ENCODE measurements around the gene CRIP2.

Gene CRIP2

GRCh38 chr14:105474483-105475268 lies at the start of gene CRIP2:
TSS of gene CRIP2 (plus strand) at chr14:105474821. CDS start at chr14:105474863, 42 bp downstream.
- Histone ChIP-seq H3K27me3 (ENCODE audit: insufficient read depth, low read length) (no peaks in the 10 kb centered on the region), H3K4me1 (ENCODE audit: insufficient read depth, low read length) (peaks cover 58% of the 10 kb centered on the region), H3K4me3 (ENCODE audit: low read length) (peak within 1 kb of the TSS; percentile 63), H2AFZ (ENCODE audit: low read depth, low read length) (peak within 1 kb of the TSS; percentile 72), H3K9me3 (ENCODE audit: low read length) (no peaks in the 10 kb centered on the region), H3K36me3 (ENCODE audit: insufficient read depth, low read length) (peaks cover 7% of the 10 kb centered on the region)

GRCh38 chr14:105424861-105425260 lies 49.8 kb upstream of the CRIP2 start:
- Histone ChIP-seq H3K4me3 (ENCODE audit: low read length) (no peak overlapping the region), H3K36me3 (ENCODE audit: insufficient read depth, low read length) (peaks cover 25% of the 10 kb centered on the region), H2AFZ (ENCODE audit: low read depth, low read length) (no peak overlapping the region), H3K4me1 (ENCODE audit: insufficient read depth, low read length) (peaks cover 14% of the 10 kb centered on the region), H3K9me3 (ENCODE audit: low read length) (peaks cover 19% of the 10 kb centered on the region), H3K27me3 (ENCODE audit: insufficient read depth, low read length) (no peaks in the 10 kb centered on the region)

- no peak overlapping the region for H2AFZ ChIP-seq (ENCODE audit: low read depth, low read length)
- no peaks in the 10 kb centered on the region for H3K27me3 ChIP-seq (ENCODE audit: insufficient read depth, low read length)
- no peak overlapping the region for H3K4me3 ChIP-seq (ENCODE audit: low read length)
- H3K9me3 ChIP-seq (ENCODE audit: low read length): peaks cover 24% of the 10 kb centered on the region
- H3K4me1 ChIP-seq (ENCODE audit: insufficient read depth, low read length): peaks cover 10% of the 10 kb centered on the region
- peaks cover 32% of the 10 kb centered on the region for H3K36me3 ChIP-seq (ENCODE audit: insufficient read depth, low read length)
Measured at GRCh38 chr14:105425823-105426247, 48.8 kb upstream of the CRIP2 start.

GRCh38 chr14:105426416-105427130 lies 48.0 kb upstream of the CRIP2 start:
- Histone ChIP-seq H3K4me1 (ENCODE audit: insufficient read depth, low read length) (peaks cover 2% of the 10 kb centered on the region), H2AFZ (ENCODE audit: low read depth, low read length) (no peak overlapping the region), H3K4me3 (ENCODE audit: low read length) (no peak overlapping the region), H3K36me3 (ENCODE audit: insufficient read depth, low read length) (peaks cover 36% of the 10 kb centered on the region), H3K9me3 (ENCODE audit: low read length) (peaks cover 26% of the 10 kb centered on the region), H3K27me3 (ENCODE audit: insufficient read depth, low read length) (no peaks in the 10 kb centered on the region)

GRCh38 chr14:105427412-105427811 lies 47.2 kb upstream of the CRIP2 start:
- no peaks in the 10 kb centered on the region for H3K4me1 ChIP-seq (ENCODE audit: insufficient read depth, low read length)
- no peak overlapping the region for H2AFZ ChIP-seq (ENCODE audit: low read depth, low read length)
- H3K9me3 ChIP-seq (ENCODE audit: low read length): peaks cover 26% of the 10 kb centered on the region
- peaks cover 36% of the 10 kb centered on the region for H3K36me3 ChIP-seq (ENCODE audit: insufficient read depth, low read length)
- no peak overlapping the region for H3K4me3 ChIP-seq (ENCODE audit: low read length)
- no peaks in the 10 kb centered on the region for H3K27me3 ChIP-seq (ENCODE audit: insufficient read depth, low read length)

- Histone ChIP-seq H2AFZ (ENCODE audit: low read depth, low read length) (no peak overlapping the region), H3K36me3 (ENCODE audit: insufficient read depth, low read length) (peaks cover 36% of the 10 kb centered on the region), H3K4me1 (ENCODE audit: insufficient read depth, low read length) (no peaks in the 10 kb centered on the region), H3K27me3 (ENCODE audit: insufficient read depth, low read length) (no peaks in the 10 kb centered on the region), H3K9me3 (ENCODE audit: low read length) (peaks cover 26% of the 10 kb centered on the region), H3K4me3 (ENCODE audit: low read length) (no peak overlapping the region)
Measured at GRCh38 chr14:105427936-105428485, 46.6 kb upstream of the CRIP2 start.

GRCh38 chr14:105430042-105430441 lies 44.6 kb upstream of the CRIP2 start:
- peaks cover 33% of the 10 kb centered on the region for H3K36me3 ChIP-seq (ENCODE audit: insufficient read depth, low read length)
- no peaks in the 10 kb centered on the region for H3K27me3 ChIP-seq (ENCODE audit: insufficient read depth, low read length)
- H3K9me3 ChIP-seq (ENCODE audit: low read length): peaks cover 26% of the 10 kb centered on the region
- H2AFZ ChIP-seq (ENCODE audit: low read depth, low read length): no peak overlapping the region
- H3K4me1 ChIP-seq (ENCODE audit: insufficient read depth, low read length): no peaks in the 10 kb centered on the region
- no peak overlapping the region for H3K4me3 ChIP-seq (ENCODE audit: low read length)

GRCh38 chr14:105430565-105430964 lies 44.1 kb upstream of the CRIP2 start:
- H2AFZ ChIP-seq (ENCODE audit: low read depth, low read length): no peak overlapping the region
- H3K4me1 ChIP-seq (ENCODE audit: insufficient read depth, low read length): no peaks in the 10 kb centered on the region
- H3K36me3 ChIP-seq (ENCODE audit: insufficient read depth, low read length): peaks cover 28% of the 10 kb centered on the region
- no peaks in the 10 kb centered on the region for H3K27me3 ChIP-seq (ENCODE audit: insufficient read depth, low read length)
- H3K9me3 ChIP-seq (ENCODE audit: low read length): peaks cover 26% of the 10 kb centered on the region
- no peak overlapping the region for H3K4me3 ChIP-seq (ENCODE audit: low read length)

- H3K4me1 ChIP-seq (ENCODE audit: insufficient read depth, low read length): no peaks in the 10 kb centered on the region
- no peaks in the 10 kb centered on the region for H3K27me3 ChIP-seq (ENCODE audit: insufficient read depth, low read length)
- H3K9me3 ChIP-seq (ENCODE audit: low read length): peaks cover 24% of the 10 kb centered on the region
- H2AFZ ChIP-seq (ENCODE audit: low read depth, low read length): no peak overlapping the region
- no peak overlapping the region for H3K4me3 ChIP-seq (ENCODE audit: low read length)
- peaks cover 27% of the 10 kb centered on the region for H3K36me3 ChIP-seq (ENCODE audit: insufficient read depth, low read length)
Measured at GRCh38 chr14:105431256-105431655, 43.4 kb upstream of the CRIP2 start.

GRCh38 chr14:105432657-105433056 lies 42.0 kb upstream of the CRIP2 start:
- no peak overlapping the region for H2AFZ ChIP-seq (ENCODE audit: low read depth, low read length)
- H3K4me1 ChIP-seq (ENCODE audit: insufficient read depth, low read length): no peaks in the 10 kb centered on the region
- H3K9me3 ChIP-seq (ENCODE audit: low read length): peaks cover 14% of the 10 kb centered on the region
- no peaks in the 10 kb centered on the region for H3K27me3 ChIP-seq (ENCODE audit: insufficient read depth, low read length)
- H3K36me3 ChIP-seq (ENCODE audit: insufficient read depth, low read length): peaks cover 19% of the 10 kb centered on the region
- no peak overlapping the region for H3K4me3 ChIP-seq (ENCODE audit: low read length)

GRCh38 chr14:105433161-105433605 lies 41.4 kb upstream of the CRIP2 start:
- Histone ChIP-seq H3K9me3 (ENCODE audit: low read length) (peaks cover 14% of the 10 kb centered on the region), H3K27me3 (ENCODE audit: insufficient read depth, low read length) (no peaks in the 10 kb centered on the region), H3K4me3 (ENCODE audit: low read length) (no peak overlapping the region), H3K4me1 (ENCODE audit: insufficient read depth, low read length) (no peaks in the 10 kb centered on the region), H3K36me3 (ENCODE audit: insufficient read depth, low read length) (peaks cover 22% of the 10 kb centered on the region), H2AFZ (ENCODE audit: low read depth, low read length) (no peak overlapping the region)

- H3K9me3 ChIP-seq (ENCODE audit: low read length): peaks cover 3% of the 10 kb centered on the region
- peaks cover 20% of the 10 kb centered on the region for H3K36me3 ChIP-seq (ENCODE audit: insufficient read depth, low read length)
- no peaks in the 10 kb centered on the region for H3K4me1 ChIP-seq (ENCODE audit: insufficient read depth, low read length)
- no peak overlapping the region for H2AFZ ChIP-seq (ENCODE audit: low read depth, low read length)
- no peak overlapping the region for H3K4me3 ChIP-seq (ENCODE audit: low read length)
- H3K27me3 ChIP-seq (ENCODE audit: insufficient read depth, low read length): no peaks in the 10 kb centered on the region
Measured at GRCh38 chr14:105436402-105436801, 38.2 kb upstream of the CRIP2 start.

All from neuron (in vitro differentiated cells).